Measurements from ENCODE around the gene WASF2. TPM values are rescaled to one million over a fixed set of nuclear protein-coding genes. Genes with fewer than 3 reads are reported as not detected.

WASF2 gene
- total and polyA plus RNA-seq, 2 of the 4 experiments (the other 2 are of a cell fraction): 7.9 to 45.4 TPM

GRCh38 chr1:27513958-27514357 is 24.0 kb upstream of the WASF2 start:
- Histone ChIP-seq H3K14ac (replicated peaks; ENCODE audit: low read depth, low read length) (no peak overlapping the region), H2BK20ac (ENCODE audit: low read depth, low read length) (no peak overlapping the region), H3K18ac (ENCODE audit: low read depth, low read length) (no peak overlapping the region), H3K4me3 (ENCODE audit: insufficient read depth, low read depth, low read length) (no peak overlapping the region), H3K4me1 (ENCODE audit: control insufficient read depth, insufficient read depth, low read length) (no peaks in the 10 kb centered on the region), H2BK15ac (ENCODE audit: low read depth, low read length) (no peak overlapping the region), H4K20me1 (ENCODE audit: insufficient read depth, low read length) (no peaks in the 10 kb centered on the region), H4K8ac (ENCODE audit: low read depth in 2 of 2, low read length in 2 of 2) (no peak overlapping the region), H3K9me3 (ENCODE audit: control insufficient read depth, insufficient read depth, low read length) (no peaks in the 10 kb centered on the region), H4K91ac (ENCODE audit: insufficient read depth, low read depth, low read length) (no peak overlapping the region), H2AFZ (replicated peaks; ENCODE audit: low read length, poor library complexity) (no peak overlapping the region), H3K56ac (ENCODE audit: extremely low read depth, insufficient read depth, low read length) (no peak overlapping the region), H3K27ac (ENCODE audit: insufficient read depth, low read length) (no peak overlapping the region), H3K4ac (ENCODE audit: low read depth, low read length) (no peak overlapping the region), H3K4me2 (ENCODE audit: low read depth, low read length) (no peak overlapping the region), H4K5ac (ENCODE audit: low read depth, low read length) (no peak overlapping the region), H3K9me1 (ENCODE audit: insufficient read depth, low read length) (0 out of 2 replicates have a peak, but pooled peaks cover 7% of the 10 kb centered on the region), H3K27me3 (ENCODE audit: control insufficient read depth, insufficient read depth, low read length) (no peaks in the 10 kb centered on the region), H3K9ac (ENCODE audit: low read depth, low read length) (no peak overlapping the region), H2BK5ac (ENCODE audit: low read depth, low read length, poor library complexity, severe bottlenecking) (no peak overlapping the region), H3K36me3 (ENCODE audit: control insufficient read depth, insufficient read depth, low read length) (no peaks in the 10 kb centered on the region), H3K79me1 (ENCODE audit: low read depth in 1 of 2, low read length in 2 of 2) (no peaks in the 10 kb centered on the region), H2AK9ac (replicated peaks; ENCODE audit: low read depth, low read length, poor library complexity) (no peak overlapping the region), H2AK5ac (ENCODE audit: low read depth, low read length) (no peak overlapping the region), H3K23ac (ENCODE audit: low read depth, low read length) (no peak overlapping the region), H2BK120ac (ENCODE audit: low read depth, low read length) (no peak overlapping the region)
- CTCF ChIA-PET: no interaction called here
- intact Hi-C loops (cut with micrococcal nuclease) (no loop called here), dilution Hi-C loops (cut with HindIII; ENCODE audit: low sequenced_read_pairs, unreplicated experiment) (no loop called here), in situ Hi-C loops (cut with MboI; ENCODE audit: low sequenced_read_pairs) (no loop called here)
- no TSS peak for BruUV-seq (replicated peaks)
- ATAC-seq (ENCODE audit: low read depth) (no peak), DNase-seq (no peak)
- POLR2A ChIA-PET (ENCODE audit: unreplicated experiment): no interaction called here
- TF ChIP-seq MAFK (IDR thresholded peaks at IDR 0.05; ENCODE audit: low read depth, low read length) (no peak), FOS (IDR thresholded peaks at IDR 0.05; ENCODE audit: low read depth, low read length) (no peak), BHLHE40 (IDR thresholded peaks at IDR 0.05; ENCODE audit: low read depth, low read length) (no peak), SMC3 (IDR thresholded peaks at IDR 0.05; ENCODE audit: low read depth, low read length) (no peak), RFX5 (IDR thresholded peaks at IDR 0.05; ENCODE audit: low read depth, low read length) (no peak), MXI1 (IDR thresholded peaks at IDR 0.05; ENCODE audit: borderline replicate concordance, low read depth, low read length) (no peak), CTCF (conservative IDR thresholded peaks at IDR 0.05; ENCODE audit: low read depth, low read length) (no peak), NFE2L2 (IDR thresholded peaks at IDR 0.05; ENCODE audit: low read depth, low read length) (no peak), USF2 (IDR thresholded peaks at IDR 0.05; ENCODE audit: low read depth, low read length) (no peak), RCOR1 (IDR thresholded peaks at IDR 0.05; ENCODE audit: insufficient replicate concordance, low read length) (no peak), POLR2A (IDR thresholded peaks at IDR 0.05; ENCODE audit: low read depth, low read length) (no peak), MAZ (IDR thresholded peaks at IDR 0.05; ENCODE audit: borderline replicate concordance, low read depth, low read length) (no peak), ELK1 (IDR thresholded peaks at IDR 0.05; ENCODE audit: borderline replicate concordance, low read depth, low read length) (no peak), CHD1 (IDR thresholded peaks at IDR 0.05; ENCODE audit: low read depth, low read length) (no peak)
- WGBS, 2 experiments (ENCODE audit: extremely low coverage in 2 of 2, insufficient read length in 1 of 2): 56% methylated on average over 3 of the region's 7 CpGs; no CpG with 5 or more reads in 1 of the 2 experiments
